OCI-LY3 (cell line): ENCODE data around the gene CACNA2D3.

ENCODE experiments used
- H2AFZ ChIP-seq: fragments of 200-600, 300-600 bp; shearing (Covaris generic); 2 replicates; pipeline ENCODE4 v1.6.0; 2014; ENCODE audit warnings: antibody characterized with exemption, low read depth, low read length
- H3K27ac ChIP-seq: fragments of 200-600, 300-600 bp; sonication (generic); 2 replicates; pipeline ENCODE4 v1.5.1; 2014; ENCODE audit warnings: mild to moderate bottlenecking, low read length, moderate library complexity, mixed read lengths
- H3K27me3 ChIP-seq: fragments of 200-600, 300-600 bp; sonication (generic); 2 replicates; pipeline ENCODE4 v1.6.1; 2014; ENCODE audit warnings: low read depth, low read length, mixed read lengths
- H3K36me3 ChIP-seq: fragments of 200-600, 300-600 bp; sonication (generic); replicated peaks from 2 replicates; pipeline ENCODE3; 2014; ENCODE audit warnings: low read depth, low read length, mixed read lengths
- H3K4me1 ChIP-seq: fragments of 300-600, 200-600 bp; sonication (generic); 2 replicates; pipeline ENCODE4 v1.6.1; 2014; ENCODE audit warnings: low read length, mixed read lengths
- H3K4me2 ChIP-seq: fragments of 200-600, 300-600 bp; sonication (generic); 2 replicates; pipeline ENCODE4 v1.6.1; 2014; ENCODE audit warnings: low read length, mixed read lengths
- H3K4me3 ChIP-seq: fragments of 300-600, 200-600 bp; sonication (generic); 2 replicates; pipeline ENCODE4 v1.5.1; 2014; ENCODE audit warnings: antibody characterized with exemption, mild to moderate bottlenecking, low read length, moderate library complexity
- H3K79me2 ChIP-seq: fragments of 300-600, 200-600 bp; shearing (Covaris generic); 2 replicates; pipeline ENCODE4 v1.6.1; 2014; ENCODE audit warnings: mild to moderate bottlenecking, low read length, mixed read lengths
- H3K9ac ChIP-seq: fragments of 300-600, 200-600 bp; shearing (Covaris generic); 2 replicates; pipeline ENCODE4 v1.6.0; 2014; ENCODE audit warnings: mild to moderate bottlenecking, low read length, moderate library complexity
- H3K9me3 ChIP-seq: fragments of 200-600, 300-600 bp; shearing (Covaris generic); 2 replicates; pipeline ENCODE4 v1.6.1; 2014; ENCODE audit warnings: low read length, mixed read lengths; ENCODE audit not compliant: insufficient read depth
- H4K20me1 ChIP-seq: fragments of 200-600, 300-600 bp; sonication (generic); 2 replicates; pipeline ENCODE4 v1.6.1; 2016; ENCODE audit warnings: low read length, mixed read lengths; ENCODE audit not compliant: insufficient read depth
- EZH2phosphoT487 ChIP-seq: fragments of 200-600 bp; shearing (Covaris generic); IDR thresholded peaks from 2 replicates; pipeline ENCODE4 v1.6.1; 2018; ENCODE audit warnings: antibody characterized with exemption, mixed run types, low read depth
- TF ChIP-seq, protein P1 (sequence below): fragments of 200-600, 300-600 bp; sonication (generic); IDR thresholded peaks from 2 replicates; pipeline ENCODE4 v1.5.1; 2014; ENCODE audit warnings: antibody characterized with exemption, low read length, low read depth

CACNA2D3 gene

GRCh38 chr3:54882129-54882833, 759.9 kb downstream of the CACNA2D3 start:
- TF ChIP-seq, protein P1, sequence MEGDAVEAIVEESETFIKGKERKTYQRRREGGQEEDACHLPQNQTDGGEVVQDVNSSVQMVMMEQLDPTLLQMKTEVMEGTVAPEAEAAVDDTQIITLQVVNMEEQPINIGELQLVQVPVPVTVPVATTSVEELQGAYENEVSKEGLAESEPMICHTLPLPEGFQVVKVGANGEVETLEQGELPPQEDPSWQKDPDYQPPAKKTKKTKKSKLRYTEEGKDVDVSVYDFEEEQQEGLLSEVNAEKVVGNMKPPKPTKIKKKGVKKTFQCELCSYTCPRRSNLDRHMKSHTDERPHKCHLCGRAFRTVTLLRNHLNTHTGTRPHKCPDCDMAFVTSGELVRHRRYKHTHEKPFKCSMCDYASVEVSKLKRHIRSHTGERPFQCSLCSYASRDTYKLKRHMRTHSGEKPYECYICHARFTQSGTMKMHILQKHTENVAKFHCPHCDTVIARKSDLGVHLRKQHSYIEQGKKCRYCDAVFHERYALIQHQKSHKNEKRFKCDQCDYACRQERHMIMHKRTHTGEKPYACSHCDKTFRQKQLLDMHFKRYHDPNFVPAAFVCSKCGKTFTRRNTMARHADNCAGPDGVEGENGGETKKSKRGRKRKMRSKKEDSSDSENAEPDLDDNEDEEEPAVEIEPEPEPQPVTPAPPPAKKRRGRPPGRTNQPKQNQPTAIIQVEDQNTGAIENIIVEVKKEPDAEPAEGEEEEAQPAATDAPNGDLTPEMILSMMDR: no peak
- TF ChIP-seq EZH2phosphoT487: no peak

GRCh38 chr3:54888162-54888561, 765.8 kb downstream of the CACNA2D3 start:
- Histone ChIP-seq H3K4me2 (no peak overlapping the region), H3K9me3 (no peaks in the 10 kb centered on the region), H2AFZ (no peak overlapping the region), H3K36me3 (no peaks in the 10 kb centered on the region), H3K27ac (no peak overlapping the region), H3K4me1 (no peaks in the 10 kb centered on the region), H3K27me3 (no peaks in the 10 kb centered on the region), H3K79me2 (no peaks in the 10 kb centered on the region), H4K20me1 (no peaks in the 10 kb centered on the region), H3K4me3 (no peak overlapping the region), H3K9ac (no peak overlapping the region)
- TF ChIP-seq EZH2phosphoT487: no peak
- TF ChIP-seq, protein P1: no peak

More at GRCh38 chr3:54882129-54882833, 759.9 kb downstream of the CACNA2D3 start:
- Histone ChIP-seq H3K9me3 (no peaks in the 10 kb centered on the region), H3K36me3 (no peaks in the 10 kb centered on the region), H3K4me3 (no peak overlapping the region), H2AFZ (no peak overlapping the region), H3K9ac (no peak overlapping the region), H3K79me2 (no peaks in the 10 kb centered on the region), H3K4me2 (no peak overlapping the region), H3K27ac (no peak overlapping the region), H3K27me3 (peaks cover 8% of the 10 kb centered on the region; the same call in 1 of the 2 replicates), H4K20me1 (no peaks in the 10 kb centered on the region), H3K4me1 (no peaks in the 10 kb centered on the region)

DNA sequence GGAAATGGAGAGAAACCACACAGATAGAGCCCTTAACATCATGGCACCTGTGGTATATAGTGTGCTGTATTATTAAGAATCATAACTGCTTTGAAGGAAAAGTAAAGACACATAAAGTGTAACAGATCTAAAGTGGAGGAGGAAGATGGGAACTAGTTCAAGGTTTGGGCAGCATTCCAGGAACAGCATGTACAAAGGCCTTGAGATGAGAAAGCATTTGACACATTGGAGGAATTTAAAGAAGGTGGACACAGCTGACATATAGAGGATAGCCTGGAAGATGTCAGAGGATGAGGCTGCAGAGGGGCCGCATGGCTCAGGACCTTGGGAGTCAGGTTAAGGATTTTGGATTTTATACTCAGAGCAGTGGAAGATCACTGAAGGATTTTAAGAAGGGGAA, 766.5 kb downstream of the CACNA2D3 start:
- H3K9me3 ChIP-seq: no peaks in the 10 kb centered on the region
- no peak overlapping the region for H3K9ac ChIP-seq
- no peaks in the 10 kb centered on the region for H3K27me3 ChIP-seq
- H3K4me1 ChIP-seq: no peaks in the 10 kb centered on the region
- no peak overlapping the region for H3K4me3 ChIP-seq
- H3K36me3 ChIP-seq: no peaks in the 10 kb centered on the region
- TF ChIP-seq EZH2phosphoT487: no peak
- TF ChIP-seq, protein P1: no peak
- H3K27ac ChIP-seq: no peak overlapping the region
- H3K79me2 ChIP-seq: no peaks in the 10 kb centered on the region
- H3K4me2 ChIP-seq: no peak overlapping the region
- H4K20me1 ChIP-seq: no peaks in the 10 kb centered on the region
- no peak overlapping the region for H2AFZ ChIP-seq

DNA sequence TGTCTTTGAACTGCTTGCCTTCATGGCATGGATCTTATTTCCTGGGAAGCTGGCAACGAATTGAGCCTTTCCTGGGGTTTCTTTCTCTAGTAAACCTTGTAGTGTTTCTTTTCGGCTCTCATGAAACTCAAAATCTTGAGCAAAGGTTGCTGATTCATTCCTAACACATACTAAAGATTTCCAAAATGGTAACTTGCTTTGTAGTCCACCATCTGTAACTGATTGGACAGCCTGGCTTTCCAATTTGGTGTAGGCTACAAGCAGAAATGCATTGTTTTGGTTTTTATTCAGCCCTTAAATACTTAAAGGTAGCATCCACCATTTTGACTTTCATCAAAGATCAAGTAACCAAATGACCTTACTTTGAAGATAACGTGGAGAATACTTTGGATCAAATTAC, 767.4 kb downstream of the CACNA2D3 start:
- TF ChIP-seq, protein P1: no peak
- no peak for TF ChIP-seq EZH2phosphoT487
- H3K9ac ChIP-seq: no peak overlapping the region

More for the DNA sequence above, 767.4 kb downstream of the CACNA2D3 start:
- Histone ChIP-seq H3K9me3 (no peaks in the 10 kb centered on the region), H3K27ac (no peak overlapping the region), H4K20me1 (no peaks in the 10 kb centered on the region), H3K4me3 (no peak overlapping the region), H3K36me3 (no peaks in the 10 kb centered on the region), H3K27me3 (no peaks in the 10 kb centered on the region), H2AFZ (no peak overlapping the region), H3K4me2 (no peak overlapping the region), H3K4me1 (no peaks in the 10 kb centered on the region), H3K79me2 (no peaks in the 10 kb centered on the region)
